Testis (tissue), 2 donors: ENCODE results near the gene SEPTIN2.

ENCODE experiments used
- POLR2A ChIP-seq: fragments of 450-650 bp; IDR thresholded peaks from one replicate; pipeline ENCODE4 v1.6.1; 2017; ENCODE audit warnings: antibody characterized with exemption, mild to moderate bottlenecking, moderate library complexity
- TF ChIP-seq, protein P1 (sequence below), 3 experiments: fragments of 450-650 bp in 2 of 3; fragments of 200-600 bp in 1 of 3; sonication (generic) in 1 of 3; IDR thresholded peaks; one replicate each; pipeline ENCODE4 v1.5.1; 2016 to 2019; ENCODE audit warnings: antibody characterized with exemption in 3 of 3, mild to moderate bottlenecking in 2 of 3, moderate library complexity in 1 of 3

DNA sequence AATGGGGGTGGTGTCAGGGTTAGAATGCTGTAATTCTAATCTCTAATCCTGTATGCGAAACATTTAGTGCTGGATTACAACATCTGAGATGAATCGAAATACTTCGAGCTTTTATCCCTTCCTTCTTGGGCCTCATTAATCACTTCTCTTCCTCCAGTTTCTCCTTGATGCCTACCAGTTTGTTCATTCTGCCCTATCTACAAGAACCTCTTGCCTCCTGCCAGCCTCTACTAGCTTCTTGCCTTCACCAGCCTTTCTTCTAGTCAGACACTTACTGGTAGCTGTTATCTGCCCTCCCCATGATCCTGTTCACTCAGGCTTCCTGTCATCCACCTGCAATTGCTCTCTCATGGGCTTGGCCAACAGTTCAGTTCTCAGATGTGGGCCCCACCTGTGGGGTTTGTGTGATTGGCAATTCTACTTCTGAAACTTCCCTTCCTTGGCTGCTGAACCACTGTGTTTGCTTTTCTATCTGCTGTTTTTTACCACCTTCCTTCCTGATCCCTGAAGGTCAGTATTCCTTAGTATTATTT is 25.0 kb downstream of the SEPTIN2 start:
- TF ChIP-seq, protein P1, sequence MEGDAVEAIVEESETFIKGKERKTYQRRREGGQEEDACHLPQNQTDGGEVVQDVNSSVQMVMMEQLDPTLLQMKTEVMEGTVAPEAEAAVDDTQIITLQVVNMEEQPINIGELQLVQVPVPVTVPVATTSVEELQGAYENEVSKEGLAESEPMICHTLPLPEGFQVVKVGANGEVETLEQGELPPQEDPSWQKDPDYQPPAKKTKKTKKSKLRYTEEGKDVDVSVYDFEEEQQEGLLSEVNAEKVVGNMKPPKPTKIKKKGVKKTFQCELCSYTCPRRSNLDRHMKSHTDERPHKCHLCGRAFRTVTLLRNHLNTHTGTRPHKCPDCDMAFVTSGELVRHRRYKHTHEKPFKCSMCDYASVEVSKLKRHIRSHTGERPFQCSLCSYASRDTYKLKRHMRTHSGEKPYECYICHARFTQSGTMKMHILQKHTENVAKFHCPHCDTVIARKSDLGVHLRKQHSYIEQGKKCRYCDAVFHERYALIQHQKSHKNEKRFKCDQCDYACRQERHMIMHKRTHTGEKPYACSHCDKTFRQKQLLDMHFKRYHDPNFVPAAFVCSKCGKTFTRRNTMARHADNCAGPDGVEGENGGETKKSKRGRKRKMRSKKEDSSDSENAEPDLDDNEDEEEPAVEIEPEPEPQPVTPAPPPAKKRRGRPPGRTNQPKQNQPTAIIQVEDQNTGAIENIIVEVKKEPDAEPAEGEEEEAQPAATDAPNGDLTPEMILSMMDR (IDR thresholded peaks at IDR 0.05) = no peak
- no peak for TF ChIP-seq POLR2A
